ENCODE data around the gene TMPRSS6. TPM values are rescaled to one million over a fixed set of nuclear protein-coding genes. Genes with fewer than 3 reads are reported as not detected.
"Not testable (repeated sequence)": the region's sequence is repeated elsewhere in the genome, so short reads cannot be mapped to it uniquely, and the experiment has no call there.

Gene TMPRSS6
- total and polyA plus RNA-seq, 2 donors (not counting 1 experiment from before 2014, with no cell fraction given), result not detected

GRCh38 chr22:37075046-37075445 lies 34.5 kb downstream of the TMPRSS6 start:
- Histone ChIP-seq H3K36me3 (ENCODE audit: control insufficient read depth, insufficient read depth, low read length) (no peaks in the 10 kb centered on the region), H3K27me3 (ENCODE audit: control insufficient read depth, insufficient read depth, low read length) (peaks cover 6% of the 10 kb centered on the region), H3K9me3 (ENCODE audit: control insufficient read depth, insufficient read depth, low read depth, low read length) (no peaks in the 10 kb centered on the region), H3K4me1 (ENCODE audit: control insufficient read depth, extremely low read depth, insufficient read depth, low read length) (no peaks in the 10 kb centered on the region), H2AFZ (ENCODE audit: low read length) (no peak overlapping the region), H3K27ac (ENCODE audit: insufficient read depth, low read length) (no peak overlapping the region), H3K9ac (ENCODE audit: insufficient read depth, low read length) (no peak overlapping the region), H4K20me1 (ENCODE audit: control insufficient read depth, extremely low read depth, insufficient read depth, low read length) (no peaks in the 10 kb centered on the region), H3K4me3 (replicated peaks in 1 of 4; ENCODE audit: control extremely low read depth in 1 of 4, insufficient read depth in 1 of 4, low read depth in 3 of 4, low read length in 4 of 4) (no peak overlapping the region), H3K79me2 (ENCODE audit: control insufficient read depth, insufficient read depth, low read length) (no peaks in the 10 kb centered on the region), H3K4me2 (ENCODE audit: extremely low read depth, insufficient read depth, low read length) (no peak overlapping the region)
- no peak for DNase-seq (ENCODE audit: low read depth in 2 of 2)
- TF ChIP-seq EZH2 (IDR thresholded peaks at IDR 0.05; ENCODE audit: low read length, missing control alignments) (no peak), CTCF (conservative IDR thresholded peaks at IDR 0.05 in 1 of 2, IDR thresholded peaks at IDR 0.05 in 1 of 2; ENCODE audit: low read depth in 1 of 2, low read length in 2 of 2) (no peak)

GRCh38 chr22:37074537-37074936 lies 35.0 kb downstream of the TMPRSS6 start:
- Histone ChIP-seq H3K4me2 (ENCODE audit: extremely low read depth, insufficient read depth, low read length) (no peak overlapping the region), H3K4me3 (replicated peaks in 1 of 4; ENCODE audit: control extremely low read depth in 1 of 4, insufficient read depth in 1 of 4, low read depth in 3 of 4, low read length in 4 of 4) (no peak overlapping the region), H3K36me3 (ENCODE audit: control insufficient read depth, insufficient read depth, low read length) (no peaks in the 10 kb centered on the region), H3K27ac (ENCODE audit: insufficient read depth, low read length) (no peak overlapping the region), H3K4me1 (ENCODE audit: control insufficient read depth, extremely low read depth, insufficient read depth, low read length) (no peaks in the 10 kb centered on the region), H3K9ac (ENCODE audit: insufficient read depth, low read length) (no peak overlapping the region), H2AFZ (ENCODE audit: low read length) (no peak overlapping the region), H3K27me3 (ENCODE audit: control insufficient read depth, insufficient read depth, low read length) (peaks cover 8% of the 10 kb centered on the region), H3K79me2 (ENCODE audit: control insufficient read depth, insufficient read depth, low read length) (no peaks in the 10 kb centered on the region), H3K9me3 (ENCODE audit: control insufficient read depth, insufficient read depth, low read depth, low read length) (no peaks in the 10 kb centered on the region), H4K20me1 (ENCODE audit: control insufficient read depth, extremely low read depth, insufficient read depth, low read length) (no peaks in the 10 kb centered on the region)
- TF ChIP-seq CTCF (conservative IDR thresholded peaks at IDR 0.05 in 1 of 2, IDR thresholded peaks at IDR 0.05 in 1 of 2; ENCODE audit: low read depth in 1 of 2, low read length in 2 of 2) (no peak), EZH2 (IDR thresholded peaks at IDR 0.05; ENCODE audit: low read length, missing control alignments) (no peak)
- no peak for DNase-seq (ENCODE audit: low read depth in 2 of 2)

GRCh38 chr22:37072673-37073072 lies 36.8 kb downstream of the TMPRSS6 start:
- Histone ChIP-seq H3K4me1 (ENCODE audit: control insufficient read depth, extremely low read depth, insufficient read depth, low read length) (no peaks in the 10 kb centered on the region), H3K79me2 (ENCODE audit: control insufficient read depth, insufficient read depth, low read length) (no peaks in the 10 kb centered on the region), H3K27ac (ENCODE audit: insufficient read depth, low read length) (no peak overlapping the region), H3K36me3 (ENCODE audit: control insufficient read depth, insufficient read depth, low read length) (no peaks in the 10 kb centered on the region), H3K9ac (ENCODE audit: insufficient read depth, low read length) (no peak overlapping the region), H2AFZ (ENCODE audit: low read length) (no peak overlapping the region), H3K4me3 (replicated peaks in 1 of 4; ENCODE audit: control extremely low read depth in 1 of 4, insufficient read depth in 1 of 4, low read depth in 3 of 4, low read length in 4 of 4) (no peak overlapping the region), H3K9me3 (ENCODE audit: control insufficient read depth, insufficient read depth, low read depth, low read length) (no peaks in the 10 kb centered on the region), H3K4me2 (ENCODE audit: extremely low read depth, insufficient read depth, low read length) (no peak overlapping the region), H4K20me1 (ENCODE audit: control insufficient read depth, extremely low read depth, insufficient read depth, low read length) (no peaks in the 10 kb centered on the region), H3K27me3 (ENCODE audit: control insufficient read depth, insufficient read depth, low read length) (peaks cover 9% of the 10 kb centered on the region)
- DNase-seq (ENCODE audit: low read depth in 2 of 2), result no peak
- TF ChIP-seq CTCF (conservative IDR thresholded peaks at IDR 0.05 in 1 of 2, IDR thresholded peaks at IDR 0.05 in 1 of 2; ENCODE audit: low read depth in 1 of 2, low read length in 2 of 2), result no peak
- no peak for TF ChIP-seq EZH2 (IDR thresholded peaks at IDR 0.05; ENCODE audit: low read length, missing control alignments)

GRCh38 chr22:37071850-37072592 lies 37.5 kb downstream of the TMPRSS6 start:
- not testable (repeated sequence) for H3K4me1 ChIP-seq (ENCODE audit: control insufficient read depth, extremely low read depth, insufficient read depth, low read length); H3K4me3 ChIP-seq (replicated peaks in 1 of 4; ENCODE audit: control extremely low read depth in 1 of 4, insufficient read depth in 1 of 4, low read depth in 3 of 4, low read length in 4 of 4); H3K9me3 ChIP-seq (ENCODE audit: control insufficient read depth, insufficient read depth, low read depth, low read length); DNase-seq (ENCODE audit: low read depth in 2 of 2); H3K79me2 ChIP-seq (ENCODE audit: control insufficient read depth, insufficient read depth, low read length); H2AFZ ChIP-seq (ENCODE audit: low read length); H3K4me2 ChIP-seq (ENCODE audit: extremely low read depth, insufficient read depth, low read length); H3K36me3 ChIP-seq (ENCODE audit: control insufficient read depth, insufficient read depth, low read length); H3K27me3 ChIP-seq (ENCODE audit: control insufficient read depth, insufficient read depth, low read length); H4K20me1 ChIP-seq (ENCODE audit: control insufficient read depth, extremely low read depth, insufficient read depth, low read length); H3K9ac ChIP-seq (ENCODE audit: insufficient read depth, low read length); H3K27ac ChIP-seq (ENCODE audit: insufficient read depth, low read length)
